Hindlimb muscle (tissue), 1 donor: ENCODE data around the gene CAP2. TPM values are rescaled to one million over a fixed set of nuclear protein-coding genes. Genes with fewer than 3 reads are reported as not detected.
"Not testable (repeated sequence)": the region's sequence is repeated elsewhere in the genome, so short reads cannot be mapped to it uniquely, and the experiment has no call there.

Source experiments
- DNase-seq: peaks from one replicate; pipeline ENCODE4 v3.0.0-alpha.2; 2013
- polyA plus RNA-seq: library from polyadenylated mRNA; unstranded; fragments of 120-200 nt; gene quantifications from one replicate; pipeline ENCODE4 v1.2.1, GENCODE V29; 2013; ENCODE audit not compliant: insufficient read length

Gene CAP2
- polyA plus RNA-seq, 1 donor = 213 TPM

DNA sequence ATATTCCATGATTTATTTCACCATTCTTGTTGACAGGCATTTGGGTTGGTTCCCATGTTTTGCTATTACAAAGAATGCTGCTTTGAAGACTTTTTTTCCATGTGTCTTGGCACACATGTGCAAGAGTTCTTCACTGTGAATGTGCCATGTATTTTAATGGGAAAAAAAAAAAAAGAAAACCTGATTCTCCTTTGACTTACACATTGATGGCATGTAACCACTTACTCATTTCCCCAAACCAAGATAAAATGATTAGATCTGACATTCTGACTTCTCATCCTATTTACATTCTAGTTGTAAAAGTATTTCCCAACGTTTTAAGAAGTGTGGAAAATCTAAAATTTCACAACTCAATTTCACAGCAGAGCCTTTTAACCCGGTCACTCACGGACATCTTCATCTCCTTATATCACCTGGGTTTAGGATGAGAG, 4.4 kb downstream of the CAP2 start:
- no peak for DNase-seq

DNA sequence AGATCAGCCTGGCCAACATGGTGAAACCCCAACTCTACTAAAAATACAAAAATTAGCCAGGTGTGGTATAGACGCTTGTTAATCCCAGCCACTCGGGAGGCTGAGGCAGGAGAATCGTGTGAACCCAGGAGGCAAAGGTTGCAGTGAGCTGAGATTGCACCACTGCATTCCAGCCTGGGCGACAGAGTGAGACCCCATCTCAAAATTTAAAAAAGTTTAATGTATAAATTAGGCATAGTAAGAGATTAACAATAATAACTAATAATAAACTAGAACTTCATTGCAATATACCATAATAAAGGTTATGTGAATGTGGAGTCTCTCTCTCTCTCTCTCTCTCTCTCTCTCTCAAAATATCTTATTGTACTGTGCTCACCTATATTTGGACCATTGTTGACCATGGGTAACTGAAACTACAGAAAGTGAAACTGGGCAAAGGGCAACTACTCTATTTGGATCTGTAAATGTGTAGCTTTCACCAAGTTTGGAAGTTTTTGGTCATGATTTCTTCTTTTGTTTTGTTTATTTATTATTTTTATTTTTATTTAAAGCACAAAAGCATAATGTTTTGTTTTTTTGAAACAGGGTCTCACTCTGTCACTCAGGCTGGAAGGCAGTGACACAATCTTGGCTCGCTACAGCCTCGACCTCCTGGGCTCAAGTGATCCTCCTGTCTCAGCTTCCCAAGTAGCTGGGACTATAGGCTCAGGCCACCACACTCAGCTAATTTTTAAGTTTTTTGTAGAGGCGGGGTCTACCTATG, 12.0 kb downstream of the CAP2 start:
- not testable (repeated sequence) for DNase-seq

DNA sequence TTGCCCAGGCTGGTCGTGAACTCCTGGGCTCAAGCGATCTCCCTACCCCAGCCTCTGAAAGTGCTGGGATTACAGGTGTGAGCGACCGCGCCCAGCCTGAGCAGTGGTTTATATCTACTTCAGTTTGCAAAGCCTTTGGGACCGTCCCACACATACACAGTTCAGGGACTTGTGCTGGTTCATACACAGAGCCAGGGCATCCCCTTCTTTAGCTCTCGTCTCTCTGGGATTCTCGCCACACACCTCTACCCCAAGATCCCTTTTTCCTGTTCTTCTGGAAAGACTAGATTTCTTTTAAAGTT, 12.5 kb downstream of the CAP2 start:
- no peak for DNase-seq

DNA sequence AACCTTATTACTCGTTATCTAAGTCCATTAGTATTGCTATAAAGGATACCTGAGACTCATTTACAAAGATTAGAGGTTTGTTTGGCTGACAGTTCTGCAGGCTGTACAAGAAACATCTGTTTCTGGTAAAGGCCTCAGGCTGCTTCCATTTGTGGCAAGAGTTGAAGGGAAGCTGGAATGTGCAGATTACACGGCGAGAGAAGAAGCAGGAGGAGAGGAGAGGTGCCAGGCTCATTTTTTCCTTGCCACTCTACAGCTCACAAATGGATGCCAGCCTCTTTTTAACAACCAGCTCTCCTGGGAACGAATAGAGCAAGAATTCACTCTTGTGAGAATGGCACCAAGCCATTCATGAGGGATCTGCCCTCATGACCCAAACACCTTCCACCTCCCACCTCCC, 14.7 kb downstream of the CAP2 start:
- no peak for DNase-seq

DNA sequence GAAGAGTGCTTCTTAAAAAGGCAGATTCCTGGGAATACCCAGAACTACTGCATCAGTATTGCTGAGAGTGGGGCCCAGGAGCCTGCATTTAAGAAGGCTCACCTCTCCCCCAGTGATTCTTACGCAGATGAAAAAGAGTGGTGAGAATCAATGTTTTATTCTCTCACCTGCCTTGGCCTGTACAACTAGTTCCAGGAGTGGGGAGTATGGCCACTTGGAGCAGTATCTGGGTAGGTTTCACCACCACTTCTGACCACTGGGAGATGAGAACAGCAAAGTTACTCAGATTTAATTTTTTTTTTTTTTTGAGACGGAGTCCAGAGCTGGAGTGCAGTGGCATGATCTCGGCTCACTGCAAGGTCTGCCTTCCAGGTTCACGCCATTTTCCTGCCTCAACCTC, 16.9 kb downstream of the CAP2 start:
- DNase-seq = no peak

DNA sequence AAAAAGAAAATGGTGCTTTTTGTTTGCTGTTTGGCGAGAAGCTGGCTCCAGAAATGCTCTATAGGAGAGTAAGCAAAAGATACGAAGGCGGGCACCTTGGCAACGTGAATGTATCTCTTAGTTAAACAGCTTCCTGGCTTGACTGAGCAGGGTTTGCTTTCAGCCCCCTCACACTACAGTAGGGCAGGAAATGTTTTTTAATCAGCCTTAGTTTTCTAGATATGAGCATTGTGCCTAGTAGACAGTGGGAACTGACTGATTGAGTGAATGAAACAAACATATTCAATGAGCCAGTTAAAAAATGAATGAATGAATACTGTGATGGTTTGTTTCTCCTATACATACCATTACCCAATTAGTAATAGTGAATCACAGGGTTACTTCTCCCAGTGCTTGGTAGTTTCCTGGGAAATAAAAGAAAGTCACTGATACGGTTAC, 19.9 kb downstream of the CAP2 start:
- DNase-seq = no peak

DNA sequence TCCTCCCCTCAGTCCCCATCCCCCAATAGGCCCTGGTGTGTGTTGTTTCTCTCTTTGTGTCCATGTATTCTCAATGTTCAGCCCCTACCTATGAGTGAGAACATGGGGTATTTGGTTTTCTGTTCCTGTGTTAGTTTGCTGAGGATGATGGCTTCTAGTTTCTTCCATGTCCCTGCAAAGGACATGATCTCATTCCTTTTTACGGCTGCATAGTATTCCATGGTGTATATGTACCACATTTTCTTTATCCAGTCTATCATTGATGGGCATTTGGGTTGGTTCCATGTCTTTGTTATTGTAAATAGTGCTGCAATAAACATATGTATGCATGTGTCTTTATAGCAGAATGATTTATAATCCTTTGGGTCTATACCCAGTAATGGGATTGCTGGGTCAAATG, 21.0 kb downstream of the CAP2 start:
- DNase-seq = not testable (repeated sequence)

DNA sequence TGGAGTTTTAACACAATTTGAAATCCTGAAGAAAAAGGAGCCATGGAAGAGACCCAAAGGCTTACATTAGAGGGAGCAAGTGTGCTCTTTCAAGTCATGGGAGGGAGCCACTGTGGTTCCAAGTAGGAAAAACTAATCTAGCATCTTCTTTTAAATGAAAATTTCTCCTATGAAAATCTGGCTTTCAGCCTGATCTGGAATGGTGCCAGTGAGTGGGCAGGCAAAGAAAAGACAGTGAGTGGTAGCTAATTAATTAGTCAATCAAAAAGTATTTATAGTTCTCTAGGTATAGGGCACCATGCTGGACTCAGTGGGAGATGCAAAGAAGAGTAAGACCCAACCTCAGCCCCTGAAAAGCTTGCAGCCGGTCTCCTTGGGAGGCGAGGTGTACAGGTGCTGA, 21.9 kb downstream of the CAP2 start:
- no peak for DNase-seq

DNA sequence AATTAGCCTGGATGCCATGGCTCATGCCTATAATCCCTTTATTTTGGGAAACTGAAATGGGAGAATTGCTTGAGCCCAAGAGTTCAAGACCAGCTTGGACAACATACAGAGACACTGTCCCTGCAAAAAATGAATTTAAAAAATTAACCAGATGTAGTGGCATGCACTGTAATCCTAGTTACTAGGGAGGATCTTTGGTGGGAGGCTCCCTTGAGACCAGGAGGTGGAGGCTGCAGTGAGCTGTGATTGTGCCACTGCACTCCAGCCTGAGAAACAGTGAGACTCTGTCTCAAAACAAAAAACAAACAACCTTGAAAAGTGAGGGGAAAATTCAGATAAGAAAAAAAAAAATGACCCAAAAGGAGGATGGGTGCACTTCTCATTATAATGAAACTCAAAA, 23.4 kb downstream of the CAP2 start:
- DNase-seq = no peak

DNA sequence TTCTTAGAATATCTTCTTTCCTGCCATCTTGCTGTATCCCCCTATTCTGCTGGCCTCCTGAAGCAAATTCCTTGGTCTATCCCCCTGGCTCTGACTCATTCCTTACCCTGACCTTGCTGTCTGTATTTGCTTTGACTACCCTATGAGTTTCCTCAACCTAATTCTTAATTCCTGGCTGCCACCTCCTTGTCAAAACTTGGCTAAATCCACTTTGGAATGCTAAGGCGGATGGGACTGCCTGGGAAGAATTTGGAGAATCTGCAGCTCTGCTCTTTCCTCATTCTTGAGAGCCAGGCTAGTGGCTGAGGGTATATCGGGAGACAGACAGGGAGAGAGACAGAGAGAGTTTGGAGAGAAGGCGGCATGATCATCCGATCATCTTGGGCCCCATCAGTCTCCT, 24.4 kb downstream of the CAP2 start:
- no peak for DNase-seq

DNA sequence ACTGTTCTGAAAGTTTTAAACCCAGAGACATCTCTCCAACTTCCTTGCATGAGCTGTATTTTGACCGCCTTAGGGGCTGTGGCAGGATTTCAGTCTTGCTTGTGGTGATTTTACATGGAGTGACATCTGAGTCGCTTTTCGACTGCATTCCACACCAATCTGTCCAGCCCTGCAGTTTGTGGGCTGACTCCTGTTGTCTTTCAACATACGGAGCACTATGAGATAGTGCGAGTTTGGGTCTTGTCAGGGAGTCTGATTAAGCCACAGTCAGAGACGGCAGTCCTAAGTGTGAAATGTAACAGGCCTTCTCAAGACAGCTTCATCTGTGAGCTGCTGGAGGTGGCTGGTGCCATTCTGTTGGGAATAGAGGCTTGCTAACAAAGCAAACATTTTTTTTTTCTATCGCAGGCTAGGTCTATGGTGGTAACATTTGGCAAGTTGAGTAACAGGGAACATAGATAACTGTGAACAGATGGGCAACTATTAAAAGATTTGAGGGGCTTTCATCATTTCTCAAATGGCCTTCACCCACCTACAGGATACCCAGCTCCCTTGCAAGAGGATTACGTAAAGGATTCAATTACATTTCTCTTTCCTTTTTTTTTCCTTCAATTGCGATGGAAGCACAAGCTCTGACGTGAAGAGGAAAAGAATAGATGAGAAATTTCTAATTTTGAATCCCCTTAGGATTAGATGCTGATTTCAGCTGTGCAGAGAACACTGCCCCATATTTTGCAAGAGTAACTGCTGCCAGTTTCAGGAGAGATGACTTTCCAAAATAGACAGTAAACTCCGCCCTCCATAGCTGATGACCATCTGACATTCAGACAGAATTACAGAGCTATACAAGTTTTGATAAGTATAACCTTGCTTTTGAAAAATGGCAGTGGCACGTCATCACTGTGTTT, 25.1 kb downstream of the CAP2 start:
- no peak for DNase-seq

DNA sequence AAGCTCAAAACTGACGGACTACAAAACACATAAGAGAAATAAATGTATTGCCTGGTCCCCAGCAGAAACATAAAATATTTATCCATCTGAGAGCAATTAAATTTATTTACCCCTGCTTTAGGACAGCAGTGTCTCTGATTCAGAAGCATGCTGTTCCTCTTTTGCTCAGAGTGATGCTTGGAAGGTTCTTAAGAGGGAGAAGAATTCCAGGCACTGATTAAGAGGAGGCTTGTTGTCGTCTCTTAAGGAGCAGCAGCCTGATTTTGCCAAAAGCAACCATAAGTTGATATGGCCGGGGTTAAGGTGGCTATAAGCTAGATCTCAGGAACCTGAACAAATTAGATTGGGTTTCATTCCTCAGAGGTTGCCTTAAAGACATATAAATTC, 25.8 kb downstream of the CAP2 start:
- no peak for DNase-seq

DNA sequence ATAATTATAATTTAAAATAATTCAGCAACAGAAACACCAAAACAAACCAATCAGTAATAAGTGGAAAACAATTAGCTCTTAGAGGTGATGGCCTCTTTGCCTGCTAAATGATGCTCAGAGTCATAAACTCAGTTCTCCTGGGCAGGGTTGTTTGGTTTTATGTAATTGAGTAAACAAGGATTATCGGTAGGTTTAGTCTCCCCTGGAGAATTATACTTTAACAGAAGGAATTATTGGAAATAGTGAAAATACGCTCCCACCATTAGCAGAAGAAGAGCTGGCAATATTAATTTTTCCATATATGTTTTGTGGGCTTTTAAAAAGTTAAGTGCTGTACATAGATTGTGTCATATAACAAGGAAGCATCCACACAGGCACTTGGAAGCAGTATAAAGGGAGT, 27.0 kb downstream of the CAP2 start:
- DNase-seq = no peak

DNA sequence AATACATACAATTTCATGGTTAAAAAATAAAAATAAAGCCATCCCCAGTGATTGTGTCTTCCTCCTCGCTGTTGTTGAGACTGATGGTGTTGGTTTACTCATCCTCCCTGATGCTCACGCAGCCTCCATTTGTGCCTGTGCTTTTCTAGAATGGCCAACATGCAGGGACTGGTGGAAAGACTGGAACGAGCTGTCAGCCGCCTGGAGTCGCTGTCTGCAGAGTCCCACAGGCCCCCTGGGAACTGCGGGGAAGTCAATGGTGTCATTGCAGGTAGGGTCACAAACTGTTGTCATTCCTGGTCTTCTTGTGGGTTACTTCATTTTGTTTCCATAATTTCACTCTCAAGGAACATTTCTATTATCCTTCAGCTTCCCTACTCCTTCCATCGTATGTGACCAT, 28.0 kb downstream of the CAP2 start:
- DNase-seq = no peak

DNA sequence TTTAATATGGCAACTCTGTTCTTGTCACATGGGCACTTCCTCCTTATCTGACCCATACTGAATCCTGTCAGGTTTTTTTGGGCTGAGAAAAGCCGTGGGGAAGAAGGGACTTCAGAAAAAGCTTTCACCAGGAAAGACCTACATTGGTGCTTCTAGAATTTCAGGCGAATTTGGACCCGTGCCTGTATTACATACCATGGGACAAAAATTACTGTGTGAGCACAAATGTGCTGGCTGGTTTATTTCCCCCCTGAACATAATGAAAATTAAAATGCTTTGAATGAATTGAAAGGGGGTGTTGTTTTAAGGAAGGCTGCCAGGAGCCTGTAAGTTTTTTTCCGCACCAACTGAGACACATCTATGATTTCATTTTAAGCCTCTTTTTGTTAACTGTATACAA, 29.6 kb downstream of the CAP2 start:
- DNase-seq = no peak

DNA sequence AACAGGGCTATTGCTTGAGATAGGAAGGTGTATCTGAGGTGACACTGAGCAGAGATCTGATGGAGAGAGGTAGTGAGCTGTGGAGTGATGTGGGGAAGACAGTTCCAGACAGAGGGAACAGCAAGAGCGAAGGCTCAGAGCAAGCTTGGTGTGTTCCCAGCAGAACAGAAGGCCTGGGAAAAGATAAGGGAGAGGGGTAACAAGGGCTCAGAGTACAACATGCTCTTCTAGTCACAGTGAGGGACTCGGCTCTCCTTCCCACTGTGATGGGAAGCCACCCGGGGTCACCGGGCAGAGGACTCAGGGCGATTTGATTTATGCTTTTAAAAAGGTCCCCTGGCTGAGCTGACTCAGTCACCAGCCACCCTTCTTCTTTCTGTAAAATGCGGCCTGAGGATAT, 33.7 kb downstream of the CAP2 start:
- no peak for DNase-seq

DNA sequence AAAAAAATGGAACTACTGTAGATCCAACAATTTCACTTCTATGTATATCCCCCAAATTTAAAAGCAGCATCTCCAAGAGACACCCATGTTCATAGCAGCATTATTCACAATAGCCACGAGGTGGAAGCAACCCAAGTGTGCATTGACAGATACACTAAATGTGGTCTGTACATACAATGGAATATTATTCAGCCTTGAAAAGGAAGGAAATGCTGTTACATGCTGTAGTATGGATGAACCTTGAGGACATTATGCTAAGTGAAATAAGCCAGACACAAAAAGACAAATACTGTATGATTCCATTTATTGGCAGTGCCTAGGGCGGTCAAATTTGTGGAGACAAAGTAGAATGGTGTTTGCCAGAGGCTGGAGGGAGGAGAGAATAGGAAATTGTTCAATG, 34.2 kb downstream of the CAP2 start:
- no peak for DNase-seq

DNA sequence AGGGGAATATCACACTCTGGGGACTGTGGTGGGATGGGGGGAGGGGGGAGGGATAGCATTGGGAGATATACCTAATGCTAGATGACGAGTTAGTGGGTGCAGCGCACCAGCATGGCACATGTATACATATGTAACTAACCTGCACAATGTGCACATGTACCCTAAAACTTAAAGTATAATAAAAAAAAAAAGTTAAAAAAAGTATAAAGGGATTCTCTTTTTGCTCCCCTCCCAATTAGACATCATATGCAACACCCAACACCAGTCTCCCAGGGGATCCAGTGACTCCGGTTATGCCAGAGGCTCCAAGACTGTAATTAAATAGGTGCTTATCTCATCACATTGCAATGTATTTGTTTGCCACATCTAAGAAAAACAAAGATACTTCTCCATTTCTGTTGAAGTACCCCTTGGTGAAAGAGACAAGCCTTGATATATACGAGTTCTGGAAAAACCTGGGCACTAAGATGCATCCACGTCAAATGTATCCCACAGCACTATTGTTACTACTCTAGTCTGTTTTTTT, 35.3 kb downstream of the CAP2 start:
- not testable (repeated sequence) for DNase-seq

DNA sequence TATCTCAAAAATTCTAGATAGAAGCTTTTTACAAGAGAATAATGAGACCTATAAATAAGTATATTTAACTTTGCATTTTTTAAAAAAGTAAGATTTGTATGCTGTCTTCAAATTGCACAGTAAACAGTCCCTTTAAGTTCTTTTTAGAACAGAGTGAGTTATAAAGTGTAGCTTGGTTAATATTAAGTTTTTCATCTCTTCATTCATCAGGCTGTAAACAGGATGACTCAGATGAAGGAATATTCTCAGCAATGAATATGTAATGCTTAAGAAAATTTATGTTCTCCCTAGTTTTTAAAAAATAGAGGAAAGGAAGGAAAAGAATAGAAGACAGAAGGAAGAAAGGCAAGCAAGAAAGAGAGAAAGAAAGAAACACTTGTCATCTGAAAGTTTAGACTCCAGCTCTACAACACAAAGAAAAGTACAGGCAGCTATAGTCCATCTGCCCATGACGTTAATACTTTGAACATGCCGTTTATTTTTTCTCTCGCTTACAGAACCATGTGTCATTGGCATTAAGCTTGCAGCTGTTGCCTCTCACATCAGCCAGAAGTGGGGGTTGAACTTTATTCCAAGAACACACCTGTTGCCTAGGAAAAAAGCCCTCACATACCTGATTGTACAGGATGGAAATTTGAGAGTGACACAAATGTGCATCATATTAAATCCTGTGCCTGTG, 36.1 kb downstream of the CAP2 start:
- DNase-seq = peak; percentile 65

DNA sequence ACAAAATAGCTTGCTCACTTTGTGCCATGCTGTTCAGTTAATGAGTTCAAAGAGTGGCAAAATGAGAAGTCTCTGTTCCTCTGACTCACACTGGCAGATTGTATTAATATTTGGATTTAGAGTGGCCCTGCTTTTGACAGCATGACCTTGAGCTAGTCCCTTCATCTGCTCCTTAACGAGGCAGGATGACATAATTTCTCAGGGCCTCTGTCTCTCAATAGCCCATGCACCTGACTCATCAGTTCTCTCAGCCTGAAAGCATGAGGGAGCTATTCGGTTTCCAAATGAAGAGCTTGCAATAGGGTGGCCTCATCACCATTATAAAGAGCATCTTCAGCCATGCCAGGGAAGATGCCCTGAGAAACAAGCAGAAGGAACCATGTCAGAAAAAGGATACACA, 38.2 kb downstream of the CAP2 start:
- DNase-seq = no peak

DNA sequence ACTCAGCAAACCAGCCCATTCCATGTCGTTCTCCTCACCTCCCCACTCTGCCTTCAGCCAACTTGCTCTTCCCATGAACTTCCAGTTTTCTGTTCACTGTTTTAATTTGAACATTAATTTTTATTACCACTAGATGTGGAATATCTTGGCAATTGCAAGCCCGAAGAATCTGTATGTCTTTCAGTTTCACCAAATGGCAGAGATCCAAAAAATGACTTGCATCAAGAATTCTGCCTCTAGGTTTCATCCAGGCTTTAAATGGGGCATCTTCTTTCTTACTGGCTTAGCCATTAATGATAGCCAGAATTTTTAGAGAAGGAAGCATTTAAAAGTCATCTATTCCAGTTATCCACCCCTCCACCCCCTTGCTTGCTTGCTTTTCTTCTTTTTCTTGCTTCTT, 39.0 kb downstream of the CAP2 start:
- no peak for DNase-seq

DNA sequence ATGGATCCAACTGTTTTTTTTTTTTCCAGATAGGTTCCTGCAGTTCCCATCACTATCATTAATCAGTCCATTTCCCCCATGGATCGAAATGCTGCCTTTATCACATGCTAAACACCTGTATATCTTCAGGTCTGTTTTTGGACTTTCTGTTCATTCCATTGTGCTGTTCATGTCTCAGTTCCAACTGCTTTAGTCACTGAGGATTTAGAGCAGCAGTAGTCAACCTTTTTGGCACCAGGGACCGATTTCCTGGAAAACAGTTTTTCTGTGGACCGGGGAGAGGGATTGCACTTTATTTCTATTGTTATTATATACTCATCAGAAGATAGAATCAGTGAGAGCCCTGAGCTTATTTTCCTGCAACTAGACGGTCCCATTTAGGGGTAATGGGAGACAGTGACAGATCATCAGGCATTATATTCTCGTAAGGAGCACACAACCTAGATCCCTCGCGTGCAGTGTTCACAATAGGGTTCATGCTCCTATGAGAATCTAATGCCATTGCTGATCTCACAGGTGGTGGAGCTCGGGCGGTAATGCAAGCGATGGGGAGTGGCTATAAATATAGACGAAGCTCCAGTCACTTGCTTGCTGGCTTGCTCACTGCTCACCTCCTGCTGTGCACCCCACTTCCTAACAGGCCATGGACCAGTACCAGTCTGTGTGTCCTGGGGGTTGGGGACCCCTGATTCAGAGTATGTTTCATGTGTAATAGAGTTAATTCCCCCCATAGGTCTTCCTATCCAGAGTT, 46.0 kb downstream of the CAP2 start:
- DNase-seq = no peak

DNA sequence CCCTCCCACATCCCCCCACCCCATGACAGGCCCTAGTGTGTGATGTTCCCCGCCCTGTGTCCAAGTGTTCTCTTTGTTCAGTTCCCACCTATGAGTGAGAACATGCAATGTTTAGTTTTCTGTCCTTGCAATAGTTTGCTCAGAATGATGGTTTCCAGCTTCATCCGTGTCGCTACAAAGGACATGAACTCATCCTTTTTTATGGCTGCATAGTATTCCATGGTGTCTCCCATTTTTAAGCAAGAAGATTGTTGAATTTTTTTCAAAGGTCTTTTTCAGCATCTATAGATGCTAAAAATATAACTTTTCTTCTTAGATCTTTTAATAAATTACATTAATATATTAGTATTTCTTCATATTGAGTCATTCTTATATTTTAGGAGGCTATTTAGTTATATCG, 47.4 kb downstream of the CAP2 start:
- DNase-seq = not testable (repeated sequence)
